Epidermal melanocyte (primary cell): Measurements from ENCODE around the gene ITFG1.

ENCODE experiments used
- DNase-seq: peaks from one replicate; pipeline ENCODE4 v3.0.0; 2011; ENCODE audit warnings: low spot score; ENCODE audit not compliant: insufficient read length

Gene ITFG1

DNA sequence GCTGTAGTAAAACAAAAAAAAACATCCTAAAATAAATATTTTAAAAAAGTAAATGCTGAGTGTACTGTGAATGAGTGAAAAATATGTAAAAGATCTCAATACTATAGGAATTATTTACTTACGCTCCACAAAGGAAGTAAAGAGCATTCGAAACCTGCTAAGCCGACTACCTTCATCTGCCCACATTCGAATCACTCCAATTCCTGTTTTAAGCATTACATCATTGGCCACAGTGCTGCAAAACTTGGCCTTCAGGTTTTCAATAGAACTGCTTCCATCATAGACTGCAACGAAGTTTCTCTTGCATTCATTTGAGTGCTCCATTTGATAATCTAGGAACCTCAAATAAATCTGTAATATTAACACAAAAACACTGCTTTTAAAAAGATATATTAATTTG, 351.5 kb downstream of the ITFG1 start:
- DNase-seq = no peak
